Measurements from ENCODE around the gene ST7L. TPM values are rescaled to one million over a fixed set of nuclear protein-coding genes. Genes with fewer than 3 reads are reported as not detected.

Gene ST7L
- total RNA-seq, 1 experiment from 2014 or later = 22.1 TPM

GRCh38 chr1:112478314-112478713 is 140.6 kb downstream of the ST7L start:
- intact Hi-C loops (cut with micrococcal nuclease; ENCODE audit: unreplicated experiment) = no loop called here
- BruUV-seq (replicated peaks) = no TSS peak
- Histone ChIP-seq H3K4me1 (replicated peaks; ENCODE audit: insufficient read depth) (no peaks in the 10 kb centered on the region), H3F3A (ENCODE audit: insufficient read depth, low read depth) (no peaks in the 10 kb centered on the region), H3K4me3 (no peak overlapping the region), H4K20me1 (ENCODE audit: insufficient read depth) (no peaks in the 10 kb centered on the region), H3K9me3 (ENCODE audit: insufficient read depth, low read depth) (peaks cover 7% of the 10 kb centered on the region; the same call in 1 of the 2 replicates), H2AFZ (no peak overlapping the region), H3K9me2 (ENCODE audit: insufficient read depth) (no peaks in the 10 kb centered on the region), H3K79me2 (ENCODE audit: low read depth) (no peaks in the 10 kb centered on the region), H3K36me3 (ENCODE audit: low read depth) (no peaks in the 10 kb centered on the region), H3K27ac (no peak overlapping the region), H3K27me3 (ENCODE audit: insufficient read depth, low read depth) (no peaks in the 10 kb centered on the region), H3K4me2 (no peak overlapping the region)
- CTCF ChIA-PET = no interaction called here
- POLR2A ChIA-PET (ENCODE audit: unreplicated experiment) = no interaction called here
- no peak for TF ChIP-seq EZH2 (IDR thresholded peaks at IDR 0.05; ENCODE audit: low read depth)
- TF ChIP-seq CTCF (conservative IDR thresholded peaks at IDR 0.05) = no peak
- DNase-seq = no peak

GRCh38 chr1:112477550-112477949 is 141.4 kb downstream of the ST7L start:
- POLR2A ChIA-PET (ENCODE audit: unreplicated experiment) = no interaction called here

More at GRCh38 chr1:112477550-112477949, 141.4 kb downstream of the ST7L start:
- H3K9me3 ChIP-seq (ENCODE audit: insufficient read depth, low read depth) = peaks cover 7% of the 10 kb centered on the region; the same call in 1 of the 2 replicates
- H3K9me2 ChIP-seq (ENCODE audit: insufficient read depth) = no peaks in the 10 kb centered on the region
- H2AFZ ChIP-seq = no peak overlapping the region
- CTCF ChIA-PET = interaction anchor here (0.6 kb wide), 1 partner anchor 458 kb away, joined by 6 read pairs; no protein-coding TSS in a partner anchor
- no peaks in the 10 kb centered on the region for H3K27me3 ChIP-seq (ENCODE audit: insufficient read depth, low read depth)
- no peaks in the 10 kb centered on the region for H4K20me1 ChIP-seq (ENCODE audit: insufficient read depth)
- BruUV-seq (replicated peaks) = no TSS peak
- no peak overlapping the region for H3K27ac ChIP-seq
- no peak overlapping the region for H3K4me2 ChIP-seq
- H3K79me2 ChIP-seq (ENCODE audit: low read depth) = no peaks in the 10 kb centered on the region
- H3K4me3 ChIP-seq = no peak overlapping the region
- DNase-seq = peak in 1 of 2 experiments; percentile 15
- no peaks in the 10 kb centered on the region for H3K4me1 ChIP-seq (replicated peaks; ENCODE audit: insufficient read depth)
- TF ChIP-seq EZH2 (IDR thresholded peaks at IDR 0.05; ENCODE audit: low read depth) = no peak
- TF ChIP-seq CTCF (conservative IDR thresholded peaks at IDR 0.05) = no peak
- H3K36me3 ChIP-seq (ENCODE audit: low read depth) = no peaks in the 10 kb centered on the region
- intact Hi-C loops (cut with micrococcal nuclease; ENCODE audit: unreplicated experiment) = no loop called here
- no peaks in the 10 kb centered on the region for H3F3A ChIP-seq (ENCODE audit: insufficient read depth, low read depth)

Other genes starting within 250 kb of the ST7L start
- gene CTTNBP2NL, start 222.9 kb downstream of the ST7L start, total RNA-seq (2021) = 28.7 and 32.2 TPM in 2 replicates
- 0.98 and 1.1 TPM in 2 replicates for gene WNT2B, start 110.2 kb downstream of the ST7L start, total RNA-seq (2021)
- 101 and 145 TPM in 2 replicates for gene CAPZA1, start 691 bp upstream of the ST7L start, total RNA-seq (2021)
- 73.7 and 78.3 TPM in 2 replicates for gene MOV10, start 55.5 kb upstream of the ST7L start, total RNA-seq (2021)
- gene RHOC, start 88.0 kb upstream of the ST7L start, total RNA-seq (2021) = 200 and 220 TPM in 2 replicates
- 6.0 and 7.7 TPM in 2 replicates for gene PPM1J, start 96.2 kb upstream of the ST7L start, total RNA-seq (2021)